WERI-Rb-1 (cell line): Measurements from ENCODE around the gene USP16.

Experiments
- DNase-seq: peaks from one replicate; pipeline ENCODE4 v3.0.0-alpha.2; 2020
- H3K27ac ChIP-seq: fragments of 250-450 bp; sonication (Bioruptor Pico); 2 replicates; pipeline ENCODE4 v1.5.1; 2020; ENCODE audit warnings: mild to moderate bottlenecking, moderate library complexity
- H3K27me3 ChIP-seq: fragments of 250-450 bp; sonication (Bioruptor Pico); 2 replicates; pipeline ENCODE4 v1.5.1; 2021; ENCODE audit warnings: mild to moderate bottlenecking, low read depth, moderate library complexity; ENCODE audit not compliant: insufficient read depth, severe bottlenecking
- H3K36me3 ChIP-seq: fragments of 250-450 bp; sonication (Bioruptor Pico); 2 replicates; pipeline ENCODE4 v1.5.1; 2020; ENCODE audit warnings: mild to moderate bottlenecking, moderate library complexity
- H3K4me3 ChIP-seq: 2 replicates; pipeline ENCODE4 v1.5.1; 2011; ENCODE audit warnings: low read depth, mild to moderate bottlenecking, control low read depth, low read length
- H3K9me3 ChIP-seq: fragments of 250-450 bp; sonication (Bioruptor Pico); 2 replicates; pipeline ENCODE4 v1.5.1; 2021; ENCODE audit warnings: mild to moderate bottlenecking, moderate library complexity; ENCODE audit not compliant: severe bottlenecking
- TF ChIP-seq, protein P1 (sequence below): IDR thresholded peaks from 2 replicates; pipeline ENCODE4 v1.5.1; 2011; ENCODE audit warnings: low read depth, mild to moderate bottlenecking, control low read depth, inconsistent platforms, low read length

USP16 gene

DNA sequence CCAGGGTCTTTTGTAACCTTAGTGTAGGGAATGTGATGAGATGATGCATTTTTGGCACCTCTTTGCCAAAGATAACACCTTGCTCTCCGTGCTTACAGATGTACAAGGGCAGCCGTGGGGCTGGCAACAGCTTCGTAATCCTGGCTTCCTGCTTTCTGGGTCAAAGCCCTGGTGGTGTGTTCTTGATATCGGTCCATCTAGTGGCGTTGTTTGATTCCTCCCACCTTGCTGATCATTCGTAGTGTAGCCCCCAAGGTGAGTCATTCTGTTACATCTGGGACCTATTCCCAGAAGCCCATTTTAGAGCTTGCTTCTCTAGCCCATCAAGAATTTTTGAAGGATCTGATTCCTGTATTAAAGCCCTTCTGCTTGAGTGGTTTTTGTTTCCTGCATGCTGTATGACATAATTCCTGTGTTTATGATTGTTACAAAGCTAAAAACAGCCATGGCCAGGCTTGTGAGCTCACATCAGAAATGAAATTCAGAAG lies 56.0 kb downstream of the USP16 start:
- TF ChIP-seq, protein P1, sequence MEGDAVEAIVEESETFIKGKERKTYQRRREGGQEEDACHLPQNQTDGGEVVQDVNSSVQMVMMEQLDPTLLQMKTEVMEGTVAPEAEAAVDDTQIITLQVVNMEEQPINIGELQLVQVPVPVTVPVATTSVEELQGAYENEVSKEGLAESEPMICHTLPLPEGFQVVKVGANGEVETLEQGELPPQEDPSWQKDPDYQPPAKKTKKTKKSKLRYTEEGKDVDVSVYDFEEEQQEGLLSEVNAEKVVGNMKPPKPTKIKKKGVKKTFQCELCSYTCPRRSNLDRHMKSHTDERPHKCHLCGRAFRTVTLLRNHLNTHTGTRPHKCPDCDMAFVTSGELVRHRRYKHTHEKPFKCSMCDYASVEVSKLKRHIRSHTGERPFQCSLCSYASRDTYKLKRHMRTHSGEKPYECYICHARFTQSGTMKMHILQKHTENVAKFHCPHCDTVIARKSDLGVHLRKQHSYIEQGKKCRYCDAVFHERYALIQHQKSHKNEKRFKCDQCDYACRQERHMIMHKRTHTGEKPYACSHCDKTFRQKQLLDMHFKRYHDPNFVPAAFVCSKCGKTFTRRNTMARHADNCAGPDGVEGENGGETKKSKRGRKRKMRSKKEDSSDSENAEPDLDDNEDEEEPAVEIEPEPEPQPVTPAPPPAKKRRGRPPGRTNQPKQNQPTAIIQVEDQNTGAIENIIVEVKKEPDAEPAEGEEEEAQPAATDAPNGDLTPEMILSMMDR, result no peak
- no peaks in the 10 kb centered on the region for H3K36me3 ChIP-seq
- H3K27ac ChIP-seq, result no peak overlapping the region
- no peaks in the 10 kb centered on the region for H3K9me3 ChIP-seq
- H3K27me3 ChIP-seq, result no peaks in the 10 kb centered on the region
- H3K4me3 ChIP-seq, result no peak overlapping the region
- DNase-seq, result no peak

DNA sequence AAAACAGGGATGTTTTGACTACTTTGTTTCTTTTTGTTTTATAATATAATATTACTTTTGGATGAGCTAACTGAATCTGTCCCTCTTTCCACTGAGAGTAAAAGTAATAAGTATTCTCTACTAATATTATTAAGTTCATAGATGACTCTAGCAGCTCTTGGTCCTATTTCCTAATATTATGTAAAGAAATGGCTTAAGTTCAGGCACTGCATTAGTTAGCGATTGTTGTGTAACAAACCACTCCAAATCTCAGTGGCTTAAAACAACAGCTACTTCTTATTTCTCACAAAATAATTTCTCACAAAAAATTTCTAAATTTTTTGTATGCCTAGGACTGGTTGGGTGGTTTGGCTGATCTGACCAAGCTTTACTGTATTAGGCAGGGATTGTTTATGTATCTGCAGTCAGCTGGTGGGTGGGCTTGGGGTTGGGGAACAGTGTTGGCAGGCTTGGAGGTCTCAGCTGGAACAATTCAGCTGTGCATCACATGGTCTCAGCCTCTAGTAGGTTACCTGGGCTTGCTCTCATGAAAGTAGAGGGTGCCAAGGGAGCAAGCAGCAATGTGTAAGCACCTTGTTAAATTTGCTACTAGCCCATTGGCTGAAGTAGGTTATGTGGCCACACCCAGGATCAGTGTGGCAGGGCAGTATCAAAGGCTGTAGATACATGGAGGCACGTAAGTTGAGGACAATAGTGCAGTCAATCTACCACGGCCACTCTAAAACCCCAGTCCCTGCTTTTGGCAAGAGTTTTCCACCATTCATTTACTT lies 57.8 kb downstream of the USP16 start:
- Histone ChIP-seq H3K9me3 (no peaks in the 10 kb centered on the region), H3K27ac (no peak overlapping the region), H3K36me3 (no peaks in the 10 kb centered on the region), H3K4me3 (no peak overlapping the region), H3K27me3 (no peaks in the 10 kb centered on the region)
- TF ChIP-seq, protein P1, result no peak
- DNase-seq, result no peak

DNA sequence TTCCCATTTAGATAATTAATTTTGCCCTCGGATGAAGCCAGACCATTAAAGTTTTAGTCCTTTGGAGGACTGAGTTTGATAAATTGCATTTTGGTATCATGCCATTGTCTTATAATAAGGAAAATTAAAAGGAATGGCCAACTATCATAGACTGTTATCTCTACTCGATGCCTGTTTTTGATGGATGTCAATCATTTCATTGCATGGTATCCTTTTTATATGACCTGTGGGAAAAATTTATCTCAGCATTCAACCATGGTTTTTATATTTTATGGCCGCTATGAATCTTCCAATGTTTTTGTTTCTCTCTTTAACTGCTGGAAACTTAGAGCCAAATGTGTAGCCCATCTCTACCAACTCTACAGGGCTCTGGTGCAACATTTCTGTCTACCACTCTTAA lies 58.8 kb downstream of the USP16 start:
- no peaks in the 10 kb centered on the region for H3K27me3 ChIP-seq
- H3K9me3 ChIP-seq, result no peaks in the 10 kb centered on the region
- DNase-seq, result no peak
- H3K27ac ChIP-seq, result no peak overlapping the region
- no peaks in the 10 kb centered on the region for H3K36me3 ChIP-seq
- no peak overlapping the region for H3K4me3 ChIP-seq
- TF ChIP-seq, protein P1, result no peak

GRCh38 chr21:29084372-29084771 lies 59.9 kb downstream of the USP16 start:
- Histone ChIP-seq H3K27me3 (no peaks in the 10 kb centered on the region), H3K9me3 (no peaks in the 10 kb centered on the region), H3K36me3 (no peaks in the 10 kb centered on the region), H3K4me3 (no peak overlapping the region), H3K27ac (no peak overlapping the region)
- TF ChIP-seq, protein P1, result no peak
- DNase-seq, result no peak

DNA sequence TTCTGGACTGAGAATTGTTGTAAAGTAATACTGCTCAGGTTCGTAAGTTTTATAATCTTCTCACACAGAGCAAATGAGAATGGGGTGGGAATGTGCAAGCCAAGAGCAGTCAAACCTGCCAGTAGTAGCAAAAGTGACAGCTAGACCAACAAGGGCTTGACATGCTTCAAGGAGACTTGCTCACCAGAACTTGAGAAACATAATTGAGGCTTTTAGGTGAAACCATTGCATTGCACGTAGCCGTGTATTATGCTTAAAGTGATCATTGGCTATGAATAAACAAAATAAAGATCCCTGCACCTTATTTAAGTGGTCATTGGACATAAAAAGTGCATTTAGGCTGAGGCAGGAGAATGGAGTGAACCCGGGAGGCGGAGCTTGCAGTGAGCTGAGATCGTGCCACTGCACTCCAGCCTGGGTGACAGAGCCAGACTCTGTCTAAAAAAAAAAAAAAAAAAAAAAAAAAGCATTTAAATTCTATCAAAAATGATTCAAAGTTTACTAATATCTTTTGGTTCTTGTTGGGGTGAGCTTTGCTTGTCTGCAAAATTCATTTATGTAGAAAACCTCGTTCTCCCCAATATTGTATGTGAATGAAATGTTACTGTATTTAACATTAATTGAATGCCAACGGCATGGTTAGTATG lies 60.8 kb downstream of the USP16 start:
- Histone ChIP-seq H3K27me3 (no peaks in the 10 kb centered on the region), H3K27ac (no peak overlapping the region), H3K9me3 (no peaks in the 10 kb centered on the region)

More for the DNA sequence above, 60.8 kb downstream of the USP16 start:
- no peak for DNase-seq
- TF ChIP-seq, protein P1, result no peak
- Histone ChIP-seq H3K36me3 (no peaks in the 10 kb centered on the region), H3K4me3 (no peak overlapping the region)
